Thoracic aorta (tissue), 2 donors: ENCODE measurements around the gene TMEM187. TPM values are rescaled to one million over a fixed set of nuclear protein-coding genes. Genes with fewer than 3 reads are reported as not detected.

Experiments used
- ATAC-seq: fragments of 150-250 bp; one replicate; pipeline ENCODE4 v1.8.0; 2017; ENCODE audit warnings: low read depth; ENCODE audit not compliant: insufficient number of reproducible peaks, low FRiP score
- DNase-seq: peaks from one replicate; pipeline ENCODE4 v3.0.0-alpha.2; 2020; ENCODE audit warnings: low spot score
- H3K27ac ChIP-seq, 2 donors: fragments of 200-600 bp; sonication (generic); 1 replicate in 1 of 2; 2 replicates in 1 of 2; pipeline ENCODE4 v1.5.1; 2016; ENCODE audit warnings: mild to moderate bottlenecking in 2 of 2, moderate library complexity in 2 of 2
- H3K27me3 ChIP-seq: fragments of 200-600 bp; sonication (generic); replicated peaks from 2 replicates; pipeline ENCODE4 v1.6.0; 2016; ENCODE audit warnings: mild to moderate bottlenecking; ENCODE audit not compliant: insufficient read depth
- H3K36me3 ChIP-seq: fragments of 200-600 bp; sonication (generic); one replicate; pipeline ENCODE4 v1.5.1; 2016
- H3K4me1 ChIP-seq, 2 donors: fragments of 200-600 bp; sonication (generic); 1 replicate in 1 of 2; 2 replicates in 1 of 2; pipeline versions ENCODE4 v1.5.1 to v1.6.0; 2016; ENCODE audit warnings: low read depth in 2 of 2, mild to moderate bottlenecking in 1 of 2; ENCODE audit not compliant: control insufficient read depth in 1 of 2
- H3K4me3 ChIP-seq: fragments of 200-600 bp; sonication (generic); 2 replicates; pipeline ENCODE4 v1.5.1; 2016; ENCODE audit warnings: mild to moderate bottlenecking
- H3K9me3 ChIP-seq: fragments of 200-600 bp; sonication (generic); 2 replicates; pipeline ENCODE4 v1.5.1; 2016
- total RNA-seq, 2 donors: library from RNA; depleted of rRNA; stranded (reverse); fragments of >200 nt; gene quantifications; one replicate each; pipeline versions ENCODE4 v1.1.0 to v1.2.3, GENCODE V29; 2016
- TF ChIP-seq, protein P1 (sequence below): fragments of 200-600 bp; sonication (generic); IDR thresholded peaks from one replicate; pipeline ENCODE4 v1.5.1; 2019; ENCODE audit warnings: antibody characterized with exemption

The TMEM187 gene
- total RNA-seq, 2 donors from 2014 or later = 0.78 to 23.4 TPM

GRCh38 chrX:154024271-154024670 lies 51.7 kb downstream of the TMEM187 start:
- peaks cover 0 to 27% of the 10 kb centered on the region in 2 donors for H3K4me1 ChIP-seq
- H3K9me3 ChIP-seq = no peaks in the 10 kb centered on the region
- H3K27me3 ChIP-seq = no peaks in the 10 kb centered on the region
- TF ChIP-seq, protein P1, sequence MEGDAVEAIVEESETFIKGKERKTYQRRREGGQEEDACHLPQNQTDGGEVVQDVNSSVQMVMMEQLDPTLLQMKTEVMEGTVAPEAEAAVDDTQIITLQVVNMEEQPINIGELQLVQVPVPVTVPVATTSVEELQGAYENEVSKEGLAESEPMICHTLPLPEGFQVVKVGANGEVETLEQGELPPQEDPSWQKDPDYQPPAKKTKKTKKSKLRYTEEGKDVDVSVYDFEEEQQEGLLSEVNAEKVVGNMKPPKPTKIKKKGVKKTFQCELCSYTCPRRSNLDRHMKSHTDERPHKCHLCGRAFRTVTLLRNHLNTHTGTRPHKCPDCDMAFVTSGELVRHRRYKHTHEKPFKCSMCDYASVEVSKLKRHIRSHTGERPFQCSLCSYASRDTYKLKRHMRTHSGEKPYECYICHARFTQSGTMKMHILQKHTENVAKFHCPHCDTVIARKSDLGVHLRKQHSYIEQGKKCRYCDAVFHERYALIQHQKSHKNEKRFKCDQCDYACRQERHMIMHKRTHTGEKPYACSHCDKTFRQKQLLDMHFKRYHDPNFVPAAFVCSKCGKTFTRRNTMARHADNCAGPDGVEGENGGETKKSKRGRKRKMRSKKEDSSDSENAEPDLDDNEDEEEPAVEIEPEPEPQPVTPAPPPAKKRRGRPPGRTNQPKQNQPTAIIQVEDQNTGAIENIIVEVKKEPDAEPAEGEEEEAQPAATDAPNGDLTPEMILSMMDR = no peak
- no peak overlapping the region for H3K27ac ChIP-seq
- DNase-seq (no peak), ATAC-seq (no peak)
- no peak overlapping the region for H3K4me3 ChIP-seq
- no peaks in the 10 kb centered on the region for H3K36me3 ChIP-seq

- H3K27me3 ChIP-seq = no peaks in the 10 kb centered on the region
- ATAC-seq = no peak
These were observed 52.7 kb downstream of the TMEM187 start for GRCh38 chrX:154025230-154025629.

DNA sequence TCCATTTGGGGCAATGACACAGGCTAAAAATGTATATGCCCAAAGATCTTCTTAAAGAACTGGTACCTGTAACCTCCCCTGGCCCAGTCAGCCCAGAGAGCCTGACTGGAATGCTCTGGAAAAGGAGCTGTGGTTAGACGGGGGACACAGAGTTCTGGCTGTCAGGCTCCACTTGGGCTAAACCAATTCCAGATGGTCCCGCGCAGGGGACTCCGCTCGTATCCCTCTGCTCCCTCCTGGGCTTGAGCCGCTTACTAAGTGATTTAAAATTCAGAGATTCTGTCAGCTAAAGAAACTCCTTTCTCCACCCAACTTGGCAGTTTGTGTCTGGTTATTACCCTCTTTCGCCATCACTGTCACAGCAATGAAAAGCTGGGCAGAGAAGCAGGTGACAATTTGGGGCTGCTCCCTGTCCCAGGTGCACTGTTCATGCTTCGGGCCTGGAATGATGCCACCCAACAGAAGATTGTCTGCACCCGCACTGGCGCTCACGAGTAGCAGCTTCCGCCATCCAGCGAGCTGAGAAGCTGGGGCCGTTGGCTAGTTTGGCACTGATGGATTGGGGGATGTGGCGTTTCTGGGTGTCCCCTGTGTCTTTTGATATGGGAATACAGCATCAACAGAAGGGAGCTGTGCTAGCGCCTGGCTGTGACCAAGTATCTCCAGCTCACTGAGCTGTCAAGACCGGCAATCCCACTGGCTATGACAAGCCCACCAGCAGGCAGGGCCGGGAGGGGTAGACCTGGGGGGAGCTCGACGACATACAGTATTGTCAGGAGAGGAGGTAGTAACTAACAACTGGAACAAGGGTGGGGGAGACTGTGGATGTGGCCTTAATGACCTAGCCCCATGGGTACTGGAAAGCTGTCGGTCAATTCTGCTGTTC lies 53.8 kb downstream of the TMEM187 start:
- no peak overlapping the region for H3K4me3 ChIP-seq

More at GRCh38 chrX:154025230-154025629, 52.7 kb downstream of the TMEM187 start:
- H3K4me1 ChIP-seq = peaks cover 0 to 26% of the 10 kb centered on the region in 2 donors
- H3K36me3 ChIP-seq = peaks cover 2% of the 10 kb centered on the region
- no peaks in the 10 kb centered on the region for H3K9me3 ChIP-seq
- TF ChIP-seq, protein P1 = no peak
- H3K4me3 ChIP-seq = no peak overlapping the region
- H3K27ac ChIP-seq = no peak overlapping the region
- no peak for DNase-seq

GRCh38 chrX:154027022-154027402 lies 54.5 kb downstream of the TMEM187 start:
- TF ChIP-seq, protein P1 = no peak

More for the DNA sequence above, 53.8 kb downstream of the TMEM187 start:
- TF ChIP-seq, protein P1 = no peak
- no peaks in the 10 kb centered on the region for H3K9me3 ChIP-seq
- H3K4me1 ChIP-seq = peaks cover 0 to 15% of the 10 kb centered on the region in 2 donors
- H3K27ac ChIP-seq = no peak overlapping the region
- peaks cover 9% of the 10 kb centered on the region for H3K36me3 ChIP-seq
- no peaks in the 10 kb centered on the region for H3K27me3 ChIP-seq
- ATAC-seq (no peak), DNase-seq (no peak)

GRCh38 chrX:154027986-154028385 lies 55.4 kb downstream of the TMEM187 start:
- peaks cover 0 to 16% of the 10 kb centered on the region in 2 donors for H3K4me1 ChIP-seq
- TF ChIP-seq, protein P1 = no peak
- H3K9me3 ChIP-seq = no peaks in the 10 kb centered on the region
- H3K27me3 ChIP-seq = no peaks in the 10 kb centered on the region
- ATAC-seq = no peak
- H3K27ac ChIP-seq = no peak overlapping the region
- no peak for DNase-seq
- no peak overlapping the region for H3K4me3 ChIP-seq
- H3K36me3 ChIP-seq = peaks cover 12% of the 10 kb centered on the region

More at GRCh38 chrX:154027022-154027402, 54.5 kb downstream of the TMEM187 start:
- H3K27me3 ChIP-seq = no peaks in the 10 kb centered on the region
- peaks cover 0 to 13% of the 10 kb centered on the region in 2 donors for H3K4me1 ChIP-seq
- H3K27ac ChIP-seq = no peak overlapping the region
- DNase-seq (no peak), ATAC-seq (no peak)
- no peaks in the 10 kb centered on the region for H3K9me3 ChIP-seq
- peaks cover 12% of the 10 kb centered on the region for H3K36me3 ChIP-seq
- H3K4me3 ChIP-seq = no peak overlapping the region
